NCI-H1105 treated with DMSO at 0.1 percent for 48 hours (cell line): ENCODE data around the gene NRG2.

ENCODE experiments used
- DNase-seq: peaks from one replicate; lab custom pipeline; 2025; lab: John Stamatoyannopoulos, UW

Gene NRG2

GRCh38 chr5:139968547-139969261, 74.4 kb downstream of the NRG2 start:
- DNase-seq = peak; percentile 62

- no peak for DNase-seq
Measured at GRCh38 chr5:139967353-139967752, 75.7 kb downstream of the NRG2 start.

GRCh38 chr5:139966856-139967255, 76.2 kb downstream of the NRG2 start:
- DNase-seq = no peak

- no peak for DNase-seq
Measured at GRCh38 chr5:139964994-139965565, 78.0 kb downstream of the NRG2 start.

GRCh38 chr5:139964266-139964993, 78.7 kb downstream of the NRG2 start:
- no peak for DNase-seq

GRCh38 chr5:139962445-139962844, 80.7 kb downstream of the NRG2 start:
- no peak for DNase-seq

GRCh38 chr5:139961435-139962157, 81.5 kb downstream of the NRG2 start:
- no peak for DNase-seq

GRCh38 chr5:139960723-139961383, 82.2 kb downstream of the NRG2 start:
- DNase-seq = no peak

- DNase-seq = no peak
Measured at GRCh38 chr5:139958432-139959148, 84.5 kb downstream of the NRG2 start.

- DNase-seq = no peak
Measured at GRCh38 chr5:139956342-139956741, 86.8 kb downstream of the NRG2 start.

GRCh38 chr5:139955616-139956273, 87.4 kb downstream of the NRG2 start:
- no peak for DNase-seq

- no peak for DNase-seq
Measured at GRCh38 chr5:139955053-139955605, 88.0 kb downstream of the NRG2 start.

GRCh38 chr5:139954462-139954861, 88.6 kb downstream of the NRG2 start:
- DNase-seq = no peak

- no peak for DNase-seq
Measured at GRCh38 chr5:139954022-139954421, 89.1 kb downstream of the NRG2 start.

GRCh38 chr5:139952574-139952973, 90.5 kb downstream of the NRG2 start:
- no peak for DNase-seq

GRCh38 chr5:139951983-139952382, 91.1 kb downstream of the NRG2 start:
- DNase-seq = no peak

GRCh38 chr5:139951296-139951924, 91.7 kb downstream of the NRG2 start:
- no peak for DNase-seq

GRCh38 chr5:139950436-139950835, 92.7 kb downstream of the NRG2 start:
- no peak for DNase-seq

- DNase-seq = no peak
Measured at GRCh38 chr5:139949710-139950109, 93.4 kb downstream of the NRG2 start.

- no peak for DNase-seq
Measured at GRCh38 chr5:139947727-139948126, 95.4 kb downstream of the NRG2 start.
